GM18907 (cell line): ENCODE measurements around the gene ELOA.
A peak's percentile ranks its signal among the peaks of the same experiment; 100 is the strongest.
"Not testable (repeated sequence)": the region's sequence is repeated elsewhere in the genome, so short reads cannot be mapped to it uniquely, and the experiment has no call there.

Experiments used
- ATAC-seq: cut with Tn5 transposase; IDR thresholded peaks from one replicate; pipeline ENCODE4 v1.9.1; 2021; ENCODE audit warnings: mild to moderate bottlenecking, moderate library complexity; ENCODE audit not compliant: unreplicated experiment

Gene ELOA

GRCh38 chr1:23732363-23733224 lies 10.7 kb upstream of the ELOA start:
- ATAC-seq: no peak

GRCh38 chr1:23733281-23733680 lies 10.0 kb upstream of the ELOA start:
- ATAC-seq: not testable (repeated sequence)

GRCh38 chr1:23736437-23737134 lies 6.7 kb upstream of the ELOA start:
- no peak for ATAC-seq

GRCh38 chr1:23741609-23742008 lies 1.7 kb upstream of the ELOA start:
- ATAC-seq: no peak

GRCh38 chr1:23742670-23743286 lies 493 bp upstream of the ELOA start:
- ATAC-seq: peak; percentile 19

- no peak for ATAC-seq
Measured at GRCh38 chr1:23745515-23745914, 2.2 kb downstream of the ELOA start.

GRCh38 chr1:23748016-23748415 lies 4.7 kb downstream of the ELOA start:
- ATAC-seq: no peak

- ATAC-seq: no peak
Measured at GRCh38 chr1:23751050-23751814, 8.0 kb downstream of the ELOA start.

GRCh38 chr1:23751815-23752200 lies 8.5 kb downstream of the ELOA start:
- ATAC-seq: no peak

GRCh38 chr1:23752909-23753308 lies 9.6 kb downstream of the ELOA start:
- no peak for ATAC-seq

GRCh38 chr1:23756676-23757075 lies 13.4 kb downstream of the ELOA start:
- no peak for ATAC-seq

- ATAC-seq: no peak
Measured at GRCh38 chr1:23757812-23758211, 14.5 kb downstream of the ELOA start.

GRCh38 chr1:23759277-23759676 lies 16.0 kb downstream of the ELOA start:
- no peak for ATAC-seq

- ATAC-seq: no peak
Measured at GRCh38 chr1:23763041-23763577, 19.8 kb downstream of the ELOA start.

- no peak for ATAC-seq
Measured at GRCh38 chr1:23768733-23769132, 25.5 kb downstream of the ELOA start.

GRCh38 chr1:23772049-23772853 lies 29.0 kb downstream of the ELOA start:
- peak; percentile 67 for ATAC-seq

GRCh38 chr1:23772854-23773242 lies 29.6 kb downstream of the ELOA start:
- ATAC-seq: no peak

GRCh38 chr1:23774174-23774880 lies 31.1 kb downstream of the ELOA start:
- no peak for ATAC-seq

GRCh38 chr1:23776217-23776616 lies 32.9 kb downstream of the ELOA start:
- no peak for ATAC-seq
